ENCODE measurements around the gene ETHE1. TPM values are rescaled to one million over a fixed set of nuclear protein-coding genes. Genes with fewer than 3 reads are reported as not detected.

ETHE1 gene
- total RNA-seq, 1 donor from 2014 or later = 42.9 TPM

DNA sequence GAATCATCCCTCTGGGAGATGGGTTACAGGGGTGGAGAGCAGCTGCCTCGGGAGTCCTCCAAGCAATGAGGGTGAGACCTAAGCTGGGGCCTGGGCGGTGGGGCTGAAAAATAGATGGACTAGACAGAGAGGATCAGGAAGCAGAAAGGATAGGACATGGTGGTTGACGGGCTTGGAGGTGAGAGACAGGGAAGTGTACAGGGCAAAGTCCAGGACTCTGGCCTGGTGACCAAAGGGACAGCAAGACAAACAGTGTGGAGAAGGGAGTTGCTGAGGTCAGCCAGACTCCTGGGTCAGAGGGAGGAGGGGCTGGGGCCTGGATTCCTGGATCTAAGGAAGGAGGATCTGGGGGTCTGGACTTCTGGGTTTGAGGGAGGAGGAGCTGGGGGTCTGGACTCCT is 28.0 kb downstream of the ETHE1 start:
- no peak for DNase-seq (ENCODE audit: low spot score)
- TF ChIP-seq, protein P1, sequence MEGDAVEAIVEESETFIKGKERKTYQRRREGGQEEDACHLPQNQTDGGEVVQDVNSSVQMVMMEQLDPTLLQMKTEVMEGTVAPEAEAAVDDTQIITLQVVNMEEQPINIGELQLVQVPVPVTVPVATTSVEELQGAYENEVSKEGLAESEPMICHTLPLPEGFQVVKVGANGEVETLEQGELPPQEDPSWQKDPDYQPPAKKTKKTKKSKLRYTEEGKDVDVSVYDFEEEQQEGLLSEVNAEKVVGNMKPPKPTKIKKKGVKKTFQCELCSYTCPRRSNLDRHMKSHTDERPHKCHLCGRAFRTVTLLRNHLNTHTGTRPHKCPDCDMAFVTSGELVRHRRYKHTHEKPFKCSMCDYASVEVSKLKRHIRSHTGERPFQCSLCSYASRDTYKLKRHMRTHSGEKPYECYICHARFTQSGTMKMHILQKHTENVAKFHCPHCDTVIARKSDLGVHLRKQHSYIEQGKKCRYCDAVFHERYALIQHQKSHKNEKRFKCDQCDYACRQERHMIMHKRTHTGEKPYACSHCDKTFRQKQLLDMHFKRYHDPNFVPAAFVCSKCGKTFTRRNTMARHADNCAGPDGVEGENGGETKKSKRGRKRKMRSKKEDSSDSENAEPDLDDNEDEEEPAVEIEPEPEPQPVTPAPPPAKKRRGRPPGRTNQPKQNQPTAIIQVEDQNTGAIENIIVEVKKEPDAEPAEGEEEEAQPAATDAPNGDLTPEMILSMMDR (IDR thresholded peaks at IDR 0.05; ENCODE audit: unreplicated experiment) = no peak
- H3K4me1 Mint-ChIP-seq (ENCODE audit: unreplicated experiment) = peaks cover 16% of the 10 kb centered on the region
- H3K36me3 Mint-ChIP-seq (ENCODE audit: low read depth, unreplicated experiment) = peaks cover 31% of the 10 kb centered on the region
- no peak overlapping the region for H3K27ac Mint-ChIP-seq (ENCODE audit: unreplicated experiment)
- H3K9me3 Mint-ChIP-seq (ENCODE audit: unreplicated experiment) = no peaks in the 10 kb centered on the region
- peak overlapping the region; percentile 26 for H3K4me3 Mint-ChIP-seq (ENCODE audit: unreplicated experiment)
- peaks cover 14% of the 10 kb centered on the region for H3K27me3 Mint-ChIP-seq (ENCODE audit: unreplicated experiment)

DNA sequence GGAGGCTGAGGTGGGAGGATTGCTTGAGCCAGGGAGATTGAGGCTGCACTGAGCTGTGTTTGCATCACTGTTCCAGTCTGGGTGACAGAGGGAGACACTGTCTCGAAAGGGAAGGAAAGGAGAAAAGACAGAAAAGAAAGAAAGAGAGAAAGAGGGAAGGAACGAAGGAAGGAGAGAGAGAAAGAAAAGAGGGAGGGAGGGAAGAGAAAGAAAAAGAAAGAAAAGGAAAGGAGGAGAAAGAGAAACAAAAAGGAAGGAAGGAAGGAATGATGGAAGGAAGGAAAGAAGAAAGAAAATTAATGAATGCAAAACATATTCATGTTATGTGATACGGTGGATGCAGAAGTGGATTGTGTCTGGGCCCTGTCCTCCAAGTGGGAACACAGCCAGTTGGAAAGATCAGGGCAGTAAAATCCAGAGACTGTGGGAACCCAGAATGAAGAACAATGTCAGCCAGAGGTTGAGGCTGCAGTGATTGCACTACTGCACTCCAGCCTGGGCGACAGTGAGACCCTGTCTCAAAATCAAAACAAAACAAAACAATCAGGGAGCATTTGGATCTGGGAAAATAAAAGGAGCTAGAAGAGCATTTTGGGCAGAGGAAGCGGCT is 28.7 kb downstream of the ETHE1 start:
- H3K4me3 Mint-ChIP-seq (ENCODE audit: unreplicated experiment) = peak overlapping the region; percentile 59
- peaks cover 9% of the 10 kb centered on the region for H3K27me3 Mint-ChIP-seq (ENCODE audit: unreplicated experiment)
- no peak for DNase-seq (ENCODE audit: low spot score)
- TF ChIP-seq, protein P1 (IDR thresholded peaks at IDR 0.05; ENCODE audit: unreplicated experiment) = no peak
- H3K36me3 Mint-ChIP-seq (ENCODE audit: low read depth, unreplicated experiment) = peaks cover 31% of the 10 kb centered on the region
- no peak overlapping the region for H3K27ac Mint-ChIP-seq (ENCODE audit: unreplicated experiment)
- H3K9me3 Mint-ChIP-seq (ENCODE audit: unreplicated experiment) = no peaks in the 10 kb centered on the region
- H3K4me1 Mint-ChIP-seq (ENCODE audit: unreplicated experiment) = peaks cover 12% of the 10 kb centered on the region

DNA sequence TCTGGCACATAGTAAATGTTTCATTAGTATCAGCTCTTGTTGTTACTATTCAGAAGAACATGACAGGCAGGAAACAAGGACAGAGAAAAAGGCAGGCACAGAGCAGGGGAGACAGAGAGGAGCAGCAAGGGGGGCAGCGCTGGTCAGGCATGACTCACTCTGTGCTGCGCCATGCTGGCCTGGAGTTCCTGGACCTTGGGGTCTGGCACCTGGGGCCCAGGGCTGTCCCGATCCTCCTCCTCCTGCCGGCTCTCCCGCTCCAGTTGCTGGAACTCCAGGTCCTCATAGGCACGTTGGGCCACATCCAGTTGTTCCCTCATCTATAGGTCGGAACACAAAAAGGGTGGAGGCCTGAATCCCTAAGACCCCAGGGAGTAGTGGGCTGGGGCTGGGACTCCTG is 30.0 kb downstream of the ETHE1 start:
- Mint-ChIP-seq H3K4me1 (ENCODE audit: unreplicated experiment) (peaks cover 8% of the 10 kb centered on the region), H3K9me3 (ENCODE audit: unreplicated experiment) (no peaks in the 10 kb centered on the region), H3K36me3 (ENCODE audit: low read depth, unreplicated experiment) (peaks cover 31% of the 10 kb centered on the region), H3K27me3 (ENCODE audit: unreplicated experiment) (peaks cover 8% of the 10 kb centered on the region), H3K4me3 (ENCODE audit: unreplicated experiment) (peak overlapping the region; percentile 40), H3K27ac (ENCODE audit: unreplicated experiment) (no peak overlapping the region)
- TF ChIP-seq, protein P1 (IDR thresholded peaks at IDR 0.05; ENCODE audit: unreplicated experiment) = no peak
- no peak for DNase-seq (ENCODE audit: low spot score)

DNA sequence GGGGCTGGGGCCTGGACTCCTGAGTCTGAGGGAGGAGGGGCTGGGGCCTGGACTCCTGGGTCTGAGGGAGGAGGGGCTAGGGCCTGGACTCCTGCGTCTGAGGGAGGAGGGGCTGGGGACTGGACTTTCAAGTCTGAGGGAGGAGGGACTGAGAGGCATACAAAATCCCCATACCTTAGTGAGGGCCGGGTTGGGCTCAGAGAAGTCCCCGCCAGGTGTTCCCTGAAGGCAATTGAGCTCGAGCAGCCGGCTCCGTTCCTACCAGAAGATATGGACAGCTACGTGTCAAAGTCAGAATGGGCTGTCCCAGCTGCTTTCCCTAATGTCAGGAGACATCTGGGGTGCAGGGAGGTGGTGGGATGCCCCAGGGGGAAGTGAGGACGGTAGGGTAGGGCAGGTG is 31.9 kb downstream of the ETHE1 start:
- DNase-seq (ENCODE audit: low spot score) = no peak
- Mint-ChIP-seq H3K27ac (ENCODE audit: unreplicated experiment) (no peak overlapping the region), H3K36me3 (ENCODE audit: low read depth, unreplicated experiment) (peaks cover 25% of the 10 kb centered on the region), H3K27me3 (ENCODE audit: unreplicated experiment) (peaks cover 7% of the 10 kb centered on the region), H3K4me3 (ENCODE audit: unreplicated experiment) (no peak overlapping the region), H3K4me1 (ENCODE audit: unreplicated experiment) (peaks cover 9% of the 10 kb centered on the region), H3K9me3 (ENCODE audit: unreplicated experiment) (no peaks in the 10 kb centered on the region)
- TF ChIP-seq, protein P1 (IDR thresholded peaks at IDR 0.05; ENCODE audit: unreplicated experiment) = no peak

DNA sequence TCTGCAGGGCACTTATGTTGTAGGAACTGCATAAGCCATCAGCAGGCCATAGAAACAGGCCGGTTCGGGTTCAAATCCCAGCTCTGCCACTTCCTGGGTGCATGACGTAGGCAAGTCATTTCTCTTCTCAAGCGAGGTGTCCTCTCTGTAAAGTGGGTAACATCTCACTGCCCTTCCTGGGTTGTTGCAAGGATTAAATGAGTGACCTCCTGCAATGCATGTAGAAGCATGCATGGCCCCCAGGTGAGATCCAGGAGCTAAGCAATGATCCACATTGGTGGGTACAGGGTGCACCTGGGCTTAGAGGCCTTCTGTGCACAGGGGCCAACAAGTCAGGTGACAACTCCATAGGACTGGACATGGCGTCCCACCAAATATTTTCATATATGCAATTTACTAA is 36.2 kb downstream of the ETHE1 start:
- Mint-ChIP-seq H3K4me1 (ENCODE audit: unreplicated experiment) (peaks cover 15% of the 10 kb centered on the region), H3K27ac (ENCODE audit: unreplicated experiment) (no peak overlapping the region), H3K36me3 (ENCODE audit: low read depth, unreplicated experiment) (peaks cover 5% of the 10 kb centered on the region), H3K4me3 (ENCODE audit: unreplicated experiment) (no peak overlapping the region), H3K9me3 (ENCODE audit: unreplicated experiment) (no peaks in the 10 kb centered on the region), H3K27me3 (ENCODE audit: unreplicated experiment) (no peaks in the 10 kb centered on the region)
- DNase-seq (ENCODE audit: low spot score) = no peak
- TF ChIP-seq, protein P1 (IDR thresholded peaks at IDR 0.05; ENCODE audit: unreplicated experiment) = no peak

All from endothelial cell (in vitro differentiated cells).